Pancreas (tissue), 10 donors: ENCODE data around the gene TGFB3. TPM values are rescaled to one million over a fixed set of nuclear protein-coding genes. Genes with fewer than 3 reads are reported as not detected.

Experiments
- ATAC-seq, 4 donors: fragments of 200-7000 bp; cut with Tn5 transposase; one replicate each; pipeline versions ENCODE4 v1.8.0 to v1.9.1; 2020; ENCODE audit warnings: mild to moderate bottlenecking in 4 of 4, moderate library complexity in 4 of 4
- DNase-seq, 6 donors: peaks; one replicate each; pipeline ENCODE4 v3.0.0-alpha.2; 2020
- FAIRE-seq: peaks from 2 replicates; lab custom pipeline; 2012; peaks lifted over from hg19 to GRCh38; lab: Jason Lieb, UNC
- H3K27ac ChIP-seq, 4 donors: fragments of 200-600 bp; sonication (generic); 1 replicate in 3 of 4; 2 replicates in 1 of 4; pipeline versions ENCODE4 v1.5.0 to v1.8.0; 2020
- H3K27me3 ChIP-seq, 4 donors: fragments of 200-600 bp; one replicate each; pipeline ENCODE4 v1.8.0; 2021
- H3K36me3 ChIP-seq, 3 donors: fragments of 200-600 bp; sonication (generic) in 1 of 3; one replicate each; pipeline versions ENCODE4 v1.5.0 to v1.8.0; 2020 to 2021
- H3K4me1 ChIP-seq, 3 donors: fragments of 200-600 bp; one replicate each; pipeline ENCODE4 v1.8.0; 2021
- H3K4me3 ChIP-seq, 4 donors: fragments of 200-600 bp; sonication (generic) in 2 of 4; one replicate each; pipeline versions ENCODE4 v1.5.0 to v1.8.0; 2020 to 2021
- H3K9me3 ChIP-seq, 4 donors: fragments of 200-600 bp; one replicate each; pipeline ENCODE4 v1.8.0; 2021
- CTCF ChIP-seq, 4 donors: fragments of 200-600 bp; sonication (generic) in 3 of 4; IDR thresholded peaks; one replicate each; pipeline versions ENCODE4 v1.5.0 to v1.8.0; 2021; ENCODE audit warnings: antibody characterized with exemption in 4 of 4
- WGBS, 2 donors: extraction: QIAGEN DNeasy Blood & Tissue Kit; methylation state at CpG; one replicate each; pipeline ENCODE4 v1.1.7; 2013; 5-methylcytosine and 5-hydroxymethylcytosine counted together
- intact Hi-C, 3 donors: fragments of 100-400 bp; cut with DNase I; formaldehyde crosslinking; loops; one replicate each; pipeline versions ENCODE4 v1.11.1 to v1.14.2; 2022
- polyA plus RNA-seq, 2 donors: library from polyadenylated mRNA; stranded (reverse); fragments of 200-250 nt; gene quantifications; one replicate each; pipeline ENCODE4 v1.2.3, GENCODE V29; 2013
- total RNA-seq, 6 donors: library from RNA; stranded (reverse); fragmentation: NEBNext Ultra II Directional in 4 of 6; extraction: Animal tissue kit (Norgen Biotek cat#: 25700) in 4 of 6; gene quantifications; one replicate each; pipeline versions ENCODE4 v1.2.1 to v1.2.4, GENCODE V29; 2021 to 2023
- donor health status: healthy with polysubstance abuse.
- donor health status: DM: no; HTN: no; CAD: no; lungs with moderate emphysema.
- donor health status: DM: no; HTN: no; CAD: no.
- donor health status: control.
- donor health status: control.
- donor health status: Bipolar disorder and iron deficiency.
- donor health status: DM: yes; HTN: yes; CAD: no.
- donor health status: DM: no; HTN: no; CAD: no.
- donor health status: DM: no; HTN: no; CAD: no.
- donor health status: DM: yes; HTN: yes; CAD: no.

TGFB3 gene
- total and polyA plus RNA-seq, 8 donors, result 11.6 to 57.2 (median 31.6) TPM

DNA sequence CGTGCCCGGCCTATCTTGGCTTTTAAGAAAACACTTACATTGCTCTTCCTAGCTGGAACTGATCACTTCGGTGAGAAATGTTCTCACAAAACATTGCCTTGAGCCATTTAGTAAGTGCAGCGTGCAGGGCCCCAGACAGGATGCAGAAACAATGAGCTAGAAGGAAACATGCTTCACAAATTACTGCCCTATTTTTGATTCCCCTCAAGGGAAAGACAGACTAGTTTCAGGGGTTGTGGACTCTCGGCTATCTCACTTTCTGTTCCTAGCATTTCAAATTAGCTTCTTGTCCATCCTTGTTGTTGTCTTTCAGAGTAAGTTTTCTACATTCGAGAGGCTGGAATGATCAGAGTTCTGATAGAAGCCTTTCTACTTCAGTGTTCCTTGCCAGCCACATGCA, 21.6 kb downstream of the TGFB3 start:
- DNase-seq, result no peak
- no peak for ATAC-seq
- intact Hi-C loops, result no loop called here
- no peak overlapping the region for H3K27ac ChIP-seq
- H3K4me3 ChIP-seq, result no peak overlapping the region
- WGBS, 2 donors, result 87 to 92% methylated on average over 6 of the region's 6 CpGs
- peaks cover 0 to 52% (median 12%) of the 10 kb centered on the region in 3 donors for H3K36me3 ChIP-seq
- no peak for FAIRE-seq
- H3K4me1 ChIP-seq, result no peaks in the 10 kb centered on the region
- no peaks in the 10 kb centered on the region for H3K9me3 ChIP-seq
- TF ChIP-seq CTCF (IDR thresholded peaks at IDR 0.05), result no peak
- H3K27me3 ChIP-seq, result no peaks in the 10 kb centered on the region

GRCh38 chr14:75959031-75959430, 22.8 kb downstream of the TGFB3 start:
- Histone ChIP-seq H3K27me3 (no peaks in the 10 kb centered on the region), H3K4me3 (no peak overlapping the region), H3K4me1 (no peaks in the 10 kb centered on the region), H3K36me3 (peaks cover 0 to 40% (median 11%) of the 10 kb centered on the region in 3 donors), H3K9me3 (no peaks in the 10 kb centered on the region), H3K27ac (no peak overlapping the region)
- ATAC-seq (no peak), FAIRE-seq (no peak), DNase-seq (no peak)
- TF ChIP-seq CTCF (IDR thresholded peaks at IDR 0.05), result no peak
- WGBS, 2 donors, result 94 to 96% methylated on average over 9 of the region's 9 CpGs
- intact Hi-C loops, result no loop called here

- WGBS, 2 donors, result 95 to 98% methylated on average over 3 of the region's 3 CpGs
- FAIRE-seq (no peak), DNase-seq (no peak), ATAC-seq (no peak)
- H3K27ac ChIP-seq, result no peak overlapping the region
- no peak overlapping the region for H3K4me3 ChIP-seq
- intact Hi-C loops, result no loop called here
- no peaks in the 10 kb centered on the region for H3K27me3 ChIP-seq
- no peaks in the 10 kb centered on the region for H3K4me1 ChIP-seq
- H3K36me3 ChIP-seq, result no peaks in the 10 kb centered on the region
- no peak for TF ChIP-seq CTCF (IDR thresholded peaks at IDR 0.05)
- no peaks in the 10 kb centered on the region for H3K9me3 ChIP-seq
These were observed 29.3 kb downstream of the TGFB3 start for GRCh38 chr14:75952489-75952888.

DNA sequence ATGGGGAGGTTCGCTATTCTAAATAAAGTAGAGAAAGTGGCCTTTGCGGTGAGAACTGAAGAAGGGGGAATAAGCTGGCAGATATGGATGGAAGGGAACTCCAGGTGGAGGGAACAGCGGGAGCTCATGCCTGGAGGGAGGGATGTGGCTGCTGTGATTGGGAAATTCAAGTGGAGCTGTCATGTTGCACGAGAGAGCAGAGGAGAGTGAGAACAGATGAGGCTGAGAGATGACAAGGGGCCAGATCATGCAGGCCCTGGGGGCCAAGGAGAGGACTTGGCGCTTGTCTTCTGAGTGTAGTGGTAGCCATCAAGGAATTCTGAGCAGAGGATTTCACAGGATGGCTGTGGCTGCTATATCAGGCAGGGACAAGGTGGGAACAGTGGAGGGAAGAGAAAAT, 35.0 kb downstream of the TGFB3 start:
- Histone ChIP-seq H3K9me3 (no peaks in the 10 kb centered on the region), H3K4me1 (peaks cover 0 to 4% (median 0%) of the 10 kb centered on the region in 3 donors), H3K27me3 (no peaks in the 10 kb centered on the region), H3K36me3 (no peaks in the 10 kb centered on the region), H3K4me3 (no peak overlapping the region), H3K27ac (no peak overlapping the region)
- intact Hi-C loops, result no loop called here
- no peak for FAIRE-seq
- ATAC-seq, result no peak
- DNase-seq, result no peak
- TF ChIP-seq CTCF (IDR thresholded peaks at IDR 0.05), result no peak
- WGBS, 2 donors, result 94 to 95% methylated on average over 5 of the region's 5 CpGs

- no peaks in the 10 kb centered on the region for H3K9me3 ChIP-seq
- WGBS, 2 donors, result 95 to 97% methylated on average over 4 of the region's 4 CpGs
- DNase-seq (no peak), FAIRE-seq (no peak), ATAC-seq (no peak)
- intact Hi-C loops, result no loop called here
- H3K4me1 ChIP-seq, result peaks cover 4 to 10% (median 8%) of the 10 kb centered on the region in 3 donors
- no peak overlapping the region for H3K27ac ChIP-seq
- no peak for TF ChIP-seq CTCF (IDR thresholded peaks at IDR 0.05)
- H3K4me3 ChIP-seq, result no peak overlapping the region
- no peaks in the 10 kb centered on the region for H3K36me3 ChIP-seq
- H3K27me3 ChIP-seq, result no peaks in the 10 kb centered on the region
These were observed 37.1 kb downstream of the TGFB3 start for GRCh38 chr14:75944607-75945241.
